SKM-1 treated with dmso at 0.1 percent for 144 hours (cell line): ENCODE results near the gene POLR3K.

Source experiments
- DNase-seq: peaks from one replicate; lab custom pipeline; 2025; ENCODE audit not compliant: unreplicated experiment; lab: John Stamatoyannopoulos, UW

The POLR3K gene

GRCh38 chr16:53346-54236 is at the start of gene POLR3K, which contains the start of gene SNRNP25:
Gene POLR3K, minus strand, starts transcription at chr16:53608. Its CDS starts 22 bp downstream, at chr16:53586.
Gene SNRNP25, plus strand, starts transcription at chr16:53828. Its CDS starts 189 bp downstream, at chr16:54017.
- DNase-seq: peak; percentile 96

- DNase-seq: no peak
These were observed 48.9 kb upstream of the POLR3K start for GRCh38 chr16:102060-102855.

- no peak for DNase-seq
These were observed 48.2 kb upstream of the POLR3K start for GRCh38 chr16:101586-101985.

- no peak for DNase-seq
These were observed 47.6 kb upstream of the POLR3K start for GRCh38 chr16:100989-101388.

- DNase-seq: no peak
These were observed 44.4 kb upstream of the POLR3K start for GRCh38 chr16:97822-98221.

- DNase-seq: peak; percentile 92
These were observed 43.5 kb upstream of the POLR3K start for GRCh38 chr16:96935-97381.

- no peak for DNase-seq
These were observed 41.5 kb upstream of the POLR3K start for GRCh38 chr16:94918-95265.

- DNase-seq: no peak
These were observed 39.3 kb upstream of the POLR3K start for GRCh38 chr16:92431-93339.

GRCh38 chr16:91484-91883 is 38.1 kb upstream of the POLR3K start:
- DNase-seq: no peak

- no peak for DNase-seq
These were observed 36.2 kb upstream of the POLR3K start for GRCh38 chr16:89391-90302.

- DNase-seq: no peak
These were observed 35.2 kb upstream of the POLR3K start for GRCh38 chr16:88613-89012.

- DNase-seq: no peak
These were observed 33.1 kb upstream of the POLR3K start for GRCh38 chr16:86483-86952.

- no peak for DNase-seq
These were observed 32.5 kb upstream of the POLR3K start for GRCh38 chr16:85865-86264.

GRCh38 chr16:85407-85782 is 32.0 kb upstream of the POLR3K start:
- no peak for DNase-seq

GRCh38 chr16:84718-85406 is 31.5 kb upstream of the POLR3K start:
- DNase-seq: no peak

- DNase-seq: no peak
These were observed 30.6 kb upstream of the POLR3K start for GRCh38 chr16:83781-84615.

- DNase-seq: no peak
These were observed 29.7 kb upstream of the POLR3K start for GRCh38 chr16:83060-83603.
